Subcutaneous abdominal adipose tissue (tissue), 5 donors: ENCODE data around the gene FAM184A.
"Not testable (repeated sequence)": the region's sequence is repeated elsewhere in the genome, so short reads cannot be mapped to it uniquely, and the experiment has no call there.

ENCODE experiments used
- H3K27ac ChIP-seq: one replicate; pipeline ENCODE4 v1.7.0; 2013; ENCODE audit warnings: low read depth, mild to moderate bottlenecking, inconsistent platforms, low read length, moderate library complexity
- H3K27me3 ChIP-seq, 5 donors: one replicate each; pipeline ENCODE4 v1.7.0; 2013; ENCODE audit warnings: low read length in 5 of 5, inconsistent platforms in 1 of 5; ENCODE audit not compliant: control insufficient read depth in 5 of 5, insufficient read depth in 4 of 5
- H3K36me3 ChIP-seq, 5 donors: one replicate each; pipeline ENCODE4 v1.7.0; 2013; ENCODE audit warnings: low read length in 5 of 5; ENCODE audit not compliant: control insufficient read depth in 5 of 5, insufficient read depth in 5 of 5
- H3K4me1 ChIP-seq, 5 donors: one replicate each; pipeline ENCODE4 v1.7.0; 2013; ENCODE audit warnings: low read length in 5 of 5, mild to moderate bottlenecking in 3 of 5, moderate library complexity in 1 of 5; ENCODE audit not compliant: control insufficient read depth in 5 of 5, insufficient read depth in 5 of 5
- H3K4me3 ChIP-seq, 5 donors: one replicate each; pipeline ENCODE4 v1.7.0; 2013; ENCODE audit warnings: low read length in 5 of 5, low read depth in 1 of 5
- H3K9ac ChIP-seq, 5 donors: one replicate each; pipeline ENCODE4 v1.7.0; 2013; ENCODE audit warnings: low read length in 5 of 5, mild to moderate bottlenecking in 4 of 5, moderate library complexity in 3 of 5
- H3K9me3 ChIP-seq, 5 donors: one replicate each; pipeline ENCODE4 v1.7.0; 2013; ENCODE audit warnings: low read length in 5 of 5; ENCODE audit not compliant: control insufficient read depth in 5 of 5
- donor health status: healthy.
- donor health status: healthy.
- donor health status: healthy.
- donor health status: healthy.
- donor health status: healthy.

Gene FAM184A

DNA sequence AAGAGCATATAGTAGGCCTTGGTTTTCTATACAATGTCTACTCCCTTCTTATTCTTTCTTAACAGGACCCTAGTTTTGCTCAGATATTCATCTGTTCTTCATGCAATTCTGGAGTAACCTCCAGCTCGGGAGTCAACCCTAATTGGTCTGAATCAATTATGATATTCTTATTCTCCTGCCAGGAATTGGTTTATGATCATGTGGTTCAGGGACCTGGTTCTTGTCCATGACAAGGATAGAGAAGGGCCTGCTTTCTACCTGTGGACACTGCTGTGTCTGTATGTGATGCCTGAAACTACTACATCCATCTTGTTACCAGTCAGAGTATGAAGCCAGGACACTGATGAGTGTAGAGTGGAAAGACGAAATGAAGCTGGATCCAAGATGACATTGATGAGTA, 24.4 kb upstream of the FAM184A start:
- H3K27me3 ChIP-seq: no peaks in the 10 kb centered on the region
- no peak overlapping the region for H3K4me3 ChIP-seq
- H3K27ac ChIP-seq: no peak overlapping the region
- H3K9me3 ChIP-seq: no peaks in the 10 kb centered on the region
- no peak overlapping the region for H3K9ac ChIP-seq
- peaks cover 0 to 2% (median 0%) of the 10 kb centered on the region in 5 donors for H3K4me1 ChIP-seq
- H3K36me3 ChIP-seq: no peaks in the 10 kb centered on the region

GRCh38 chr6:119100115-119100514, 21.7 kb upstream of the FAM184A start:
- Histone ChIP-seq H3K36me3 (no peaks in the 10 kb centered on the region), H3K4me3 (no peak overlapping the region), H3K9me3 (no peaks in the 10 kb centered on the region), H3K9ac (no peak overlapping the region), H3K27me3 (no peaks in the 10 kb centered on the region), H3K27ac (no peak overlapping the region), H3K4me1 (peaks cover 14 to 20% (median 19%) of the 10 kb centered on the region in 5 donors)

GRCh38 chr6:119097815-119098361, 19.4 kb upstream of the FAM184A start:
- H3K27ac ChIP-seq: peak overlapping the region; percentile 82
- not testable (repeated sequence) for H3K9me3 ChIP-seq

DNA sequence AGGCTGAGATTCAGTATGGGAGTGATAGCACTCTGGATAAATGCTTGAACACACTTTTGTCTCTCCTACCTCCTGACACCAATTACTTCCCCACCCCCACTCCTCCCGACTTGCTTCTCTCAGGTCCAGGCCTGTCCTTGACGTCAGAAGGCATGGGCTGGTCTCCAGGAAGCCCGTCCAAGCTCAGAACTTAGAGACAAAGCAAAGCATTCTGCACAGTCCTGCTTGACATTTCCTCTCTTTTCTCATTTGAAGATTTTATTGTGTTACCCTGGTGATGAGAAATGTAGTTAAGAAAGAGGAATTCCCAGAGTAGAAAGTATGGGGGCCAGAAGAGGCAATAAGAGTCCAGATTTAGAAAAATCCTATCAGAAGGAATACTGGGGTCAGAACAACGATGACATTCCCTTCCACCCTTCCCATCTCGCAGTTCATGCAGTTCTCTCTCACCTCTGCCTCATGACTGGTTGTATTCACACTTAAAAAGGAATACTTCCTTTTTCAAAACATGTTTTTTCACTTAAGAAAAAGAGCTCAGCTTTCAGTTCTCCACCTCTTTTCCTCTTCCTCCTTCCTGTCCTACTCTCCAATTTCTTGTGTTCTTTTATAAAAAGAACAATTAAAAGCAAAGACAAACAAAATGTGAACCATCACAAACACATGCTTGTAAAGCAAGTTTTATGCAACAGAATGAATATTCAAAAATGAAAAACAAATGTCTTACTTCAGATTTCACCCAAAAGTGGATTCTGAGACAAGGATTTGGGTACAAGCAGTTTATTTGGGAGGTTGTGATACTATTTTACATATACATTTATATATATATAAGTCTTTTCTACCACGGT, 18.5 kb upstream of the FAM184A start:
- Histone ChIP-seq H3K27me3 (no peaks in the 10 kb centered on the region), H3K9ac (peak overlapping the region in 2 of 5 donors; percentile 6 to 53), H3K27ac (peak overlapping the region; percentile 82), H3K9me3 (no peaks in the 10 kb centered on the region), H3K36me3 (no peaks in the 10 kb centered on the region), H3K4me3 (peak overlapping the region in 1 of 5 donors; percentile 25), H3K4me1 (peaks cover 14 to 20% (median 19%) of the 10 kb centered on the region in 5 donors)

More at GRCh38 chr6:119097815-119098361, 19.4 kb upstream of the FAM184A start:
- Histone ChIP-seq H3K4me1 (peaks cover 14 to 20% (median 19%) of the 10 kb centered on the region in 5 donors), H3K9ac (peak overlapping the region in 1 of 5 donors; percentile 6)
- not testable (repeated sequence) for H3K36me3 ChIP-seq, H3K4me3 ChIP-seq, H3K27me3 ChIP-seq

- Histone ChIP-seq H3K9me3 (no peaks in the 10 kb centered on the region), H3K27me3 (no peaks in the 10 kb centered on the region), H3K36me3 (no peaks in the 10 kb centered on the region), H3K9ac (no peak overlapping the region), H3K27ac (no peak overlapping the region), H3K4me1 (no peaks in the 10 kb centered on the region), H3K4me3 (no peak overlapping the region)
Observed at GRCh38 chr6:119090256-119090655, 11.8 kb upstream of the FAM184A start.

- no peaks in the 10 kb centered on the region for H3K27me3 ChIP-seq
- no peak overlapping the region for H3K27ac ChIP-seq
- peaks cover 0 to 6% (median 4%) of the 10 kb centered on the region in 5 donors for H3K9me3 ChIP-seq
- H3K9ac ChIP-seq: no peak overlapping the region
- peaks cover under 1 to 4% (median 2%) of the 10 kb centered on the region in 5 donors for H3K4me1 ChIP-seq
- H3K4me3 ChIP-seq: no peak overlapping the region
- no peaks in the 10 kb centered on the region for H3K36me3 ChIP-seq
Observed at GRCh38 chr6:119084784-119085183, 6.3 kb upstream of the FAM184A start.

DNA sequence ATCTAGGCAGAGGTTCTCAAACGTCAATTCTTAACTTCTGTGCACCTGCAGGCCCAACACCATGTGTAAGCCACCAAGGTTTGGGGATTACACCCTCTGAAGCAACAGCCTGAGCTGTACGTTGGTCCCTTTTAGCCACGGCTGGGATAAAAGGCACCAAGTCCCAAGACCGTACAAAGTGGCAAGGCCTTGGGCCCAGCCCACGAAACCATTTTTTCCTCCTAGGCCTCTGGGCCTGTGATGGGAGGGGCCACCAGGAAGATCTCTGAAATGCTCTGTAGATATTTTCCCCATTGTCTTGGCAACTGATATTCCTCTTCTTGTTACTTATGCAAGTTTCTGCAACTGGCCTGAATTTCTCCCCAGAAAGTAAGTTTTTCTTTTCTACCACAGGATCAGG, 4.5 kb upstream of the FAM184A start:
- peaks cover 2 to 15% (median 9%) of the 10 kb centered on the region in 5 donors for H3K4me1 ChIP-seq
- H3K9ac ChIP-seq: no peak overlapping the region
- no peaks in the 10 kb centered on the region for H3K27me3 ChIP-seq
- peaks cover 0 to 6% (median 4%) of the 10 kb centered on the region in 5 donors for H3K9me3 ChIP-seq
- H3K27ac ChIP-seq: no peak overlapping the region
- H3K4me3 ChIP-seq: no peak overlapping the region
- no peaks in the 10 kb centered on the region for H3K36me3 ChIP-seq

GRCh38 chr6:119079283-119079809, 882 bp upstream of the FAM184A start:
- peak overlapping the region; percentile 0 to 84 (median 79) for H3K9ac ChIP-seq

GRCh38 chr6:119077643-119078375, 655 bp downstream of the FAM184A start:
- peak overlapping the region; percentile 26 for H3K27ac ChIP-seq
- peaks cover 0 to 2% (median 1%) of the 10 kb centered on the region in 5 donors for H3K9me3 ChIP-seq
- H3K4me1 ChIP-seq: peaks cover 2 to 27% (median 18%) of the 10 kb centered on the region in 5 donors
- H3K4me3 ChIP-seq: peak overlapping the region; percentile 66 to 77 (median 68)
- H3K36me3 ChIP-seq: no peaks in the 10 kb centered on the region
- peak overlapping the region in 4 of 5 donors; percentile 59 to 76 (median 64) for H3K9ac ChIP-seq
- no peaks in the 10 kb centered on the region for H3K27me3 ChIP-seq

More at GRCh38 chr6:119079283-119079809, 882 bp upstream of the FAM184A start:
- no peaks in the 10 kb centered on the region for H3K27me3 ChIP-seq
- H3K4me3 ChIP-seq: peak overlapping the region; percentile 66 to 92 (median 69)
- peak overlapping the region; percentile 26 for H3K27ac ChIP-seq
- peaks cover 0 to 6% (median 4%) of the 10 kb centered on the region in 5 donors for H3K9me3 ChIP-seq
- no peaks in the 10 kb centered on the region for H3K36me3 ChIP-seq
- peaks cover 2 to 27% (median 18%) of the 10 kb centered on the region in 5 donors for H3K4me1 ChIP-seq
